Heart right ventricle (tissue), 16 donors: ENCODE measurements around the gene LCE3E. TPM values are rescaled to one million over a fixed set of nuclear protein-coding genes. Genes with fewer than 3 reads are reported as not detected.

ENCODE experiments used
- ATAC-seq, 8 donors: fragments of 200-7000 bp; cut with Tn5 transposase; one replicate each; pipeline ENCODE4 v1.9.1; 2020; ENCODE audit warnings: mild to moderate bottlenecking in 8 of 8, moderate library complexity in 8 of 8, moderate number of reproducible peaks in 1 of 8
- DNase-seq, 2 donors: peaks; one replicate each; pipeline ENCODE4 v3.0.0-alpha.2; 2020
- H3K27ac ChIP-seq, 10 donors: fragments of 200-600 bp; sonication (generic) in 2 of 10; one replicate each; pipeline versions ENCODE4 v1.5.0 to v1.8.0; 2020 to 2022; ENCODE audit warnings: mild to moderate bottlenecking in 3 of 10
- H3K27me3 ChIP-seq, 7 donors: fragments of 200-600 bp; one replicate each; pipeline ENCODE4 v1.8.0; 2021 to 2022; ENCODE audit warnings: mild to moderate bottlenecking in 2 of 7
- H3K36me3 ChIP-seq, 9 donors: fragments of 200-600 bp; sonication (generic) in 1 of 9; one replicate each; pipeline versions ENCODE4 v1.5.0 to v1.8.0; 2020 to 2022; ENCODE audit warnings: mild to moderate bottlenecking in 2 of 9
- H3K4me1 ChIP-seq, 9 donors: fragments of 200-600 bp; sonication (generic) in 1 of 9; one replicate each; pipeline versions ENCODE4 v1.5.0 to v1.8.0; 2020 to 2022; ENCODE audit warnings: mild to moderate bottlenecking in 4 of 9
- H3K4me3 ChIP-seq, 10 donors: fragments of 200-600 bp; sonication (generic) in 2 of 10; one replicate each; pipeline versions ENCODE4 v1.5.0 to v1.8.0; 2020 to 2022; ENCODE audit warnings: mild to moderate bottlenecking in 7 of 10, moderate library complexity in 2 of 10
- H3K9me3 ChIP-seq, 11 donors: fragments of 200-600 bp in 10 of 11; sonication (generic) in 2 of 11; one replicate each; pipeline versions ENCODE4 v1.5.0 to v1.8.0; 2013 to 2022; ENCODE audit warnings: mild to moderate bottlenecking in 2 of 11, control low read depth in 1 of 11, moderate library complexity in 1 of 11
- WGBS, 2 donors: extraction: QIAGEN DNeasy Blood & Tissue Kit; methylation state at CpG; one replicate each; pipeline ENCODE4 v1.1.7; 2013; ENCODE audit warnings: inconsistent platforms in 1 of 2; 5-methylcytosine and 5-hydroxymethylcytosine counted together
- intact Hi-C, 10 donors: fragments of 100-400 bp; cut with DNase I; formaldehyde crosslinking; loops; one replicate each; pipeline versions ENCODE4 v1.11.1 to v1.14.2; 2022
- polyA plus RNA-seq, 2 donors: library from polyadenylated mRNA; stranded (reverse); fragments of 200-250 nt; gene quantifications; one replicate each; pipeline ENCODE4 v1.2.3, GENCODE V29; 2013
- total RNA-seq, 10 donors: library from RNA; stranded (reverse); fragmentation: NEBNext Ultra II Directional in 3 of 10; extraction: Animal tissue kit (Norgen Biotek cat#: 25700) in 3 of 10; gene quantifications; one replicate each; pipeline versions ENCODE4 v1.2.1 to v1.2.4, GENCODE V29; 2021 to 2023
- TF ChIP-seq, protein P1 (sequence below), 9 donors: fragments of 200-600 bp; sonication (generic) in 2 of 9; IDR thresholded peaks; one replicate each; pipeline versions ENCODE4 v1.5.0 to v1.8.0; 2021 to 2022; ENCODE audit warnings: antibody characterized with exemption in 9 of 9, mild to moderate bottlenecking in 5 of 9, moderate library complexity in 1 of 9
- donor health status: Arrhythmogenic right ventricular cardiomyopathy.
- donor health status: ischemic (EF 13 %, LVEDD 7.1; RV severe dilation, severe dysfunction).
- donor health status: healthy with polysubstance abuse.
- donor health status: DM: no; HTN: yes; CAD: no.
- donor health status: DM: no; HTN: no; CAD: no.
- donor health status: ischemic (EF 25% LVEDD 6.9; RV normal size, moderate dysfunction).
- donor health status: ischemic (EF 25% LVEDD 5.7; RV mildly dilated, moderate dysfunction).
- donor health status: healthy.
- donor health status: DM: yes; HTN: yes; CAD: no.
- donor health status: Ischemic cardiomyopathy.
- donor health status: ischemic (EF 35%, LVEDD 5.7; RV mildly dilated, moderate dysfunction).
- donor health status: nonischemic (EF 11% LVEDD 7.7; RV severe dilation, severe dysfunction).
- donor health status: DM: yes; HTN: yes; CAD: no.
- donor health status: PGD.
- donor health status: ischemic (EF 29% LVEDD 5.4; RV normal size, mild dysfunction).
- donor health status: nonischemic (EF 23%, LVEDD 6.1; RV moderate dilation, normal function).

LCE3E gene
- total and polyA plus RNA-seq, 12 donors, result not detected

DNA sequence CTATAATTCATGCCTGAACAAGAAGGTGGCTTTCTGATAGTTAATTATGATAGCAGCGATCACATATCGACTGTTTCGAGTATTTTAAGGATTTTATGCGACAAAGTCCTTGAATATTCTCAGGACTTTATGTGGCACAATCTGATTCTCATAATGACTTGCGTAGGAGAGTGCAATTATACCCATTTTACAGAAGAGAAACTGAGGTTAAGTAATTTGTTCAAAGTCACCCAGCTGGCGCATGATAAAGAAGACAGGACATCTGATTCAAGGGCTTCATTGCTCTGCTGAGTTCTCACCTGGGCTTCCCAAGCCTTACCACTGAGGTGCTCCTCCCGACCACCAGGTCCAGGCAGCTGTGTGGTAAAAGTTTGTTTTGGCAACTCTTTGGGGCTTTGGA is 50.5 kb downstream of the LCE3E start:
- peaks cover 0 to 10% (median 8%) of the 10 kb centered on the region in 9 donors for H3K4me1 ChIP-seq
- no peak overlapping the region for H3K27ac ChIP-seq
- TF ChIP-seq, protein P1, sequence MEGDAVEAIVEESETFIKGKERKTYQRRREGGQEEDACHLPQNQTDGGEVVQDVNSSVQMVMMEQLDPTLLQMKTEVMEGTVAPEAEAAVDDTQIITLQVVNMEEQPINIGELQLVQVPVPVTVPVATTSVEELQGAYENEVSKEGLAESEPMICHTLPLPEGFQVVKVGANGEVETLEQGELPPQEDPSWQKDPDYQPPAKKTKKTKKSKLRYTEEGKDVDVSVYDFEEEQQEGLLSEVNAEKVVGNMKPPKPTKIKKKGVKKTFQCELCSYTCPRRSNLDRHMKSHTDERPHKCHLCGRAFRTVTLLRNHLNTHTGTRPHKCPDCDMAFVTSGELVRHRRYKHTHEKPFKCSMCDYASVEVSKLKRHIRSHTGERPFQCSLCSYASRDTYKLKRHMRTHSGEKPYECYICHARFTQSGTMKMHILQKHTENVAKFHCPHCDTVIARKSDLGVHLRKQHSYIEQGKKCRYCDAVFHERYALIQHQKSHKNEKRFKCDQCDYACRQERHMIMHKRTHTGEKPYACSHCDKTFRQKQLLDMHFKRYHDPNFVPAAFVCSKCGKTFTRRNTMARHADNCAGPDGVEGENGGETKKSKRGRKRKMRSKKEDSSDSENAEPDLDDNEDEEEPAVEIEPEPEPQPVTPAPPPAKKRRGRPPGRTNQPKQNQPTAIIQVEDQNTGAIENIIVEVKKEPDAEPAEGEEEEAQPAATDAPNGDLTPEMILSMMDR (IDR thresholded peaks at IDR 0.05), result no peak
- no peak for DNase-seq
- intact Hi-C loops, result no loop called here
- H3K4me3 ChIP-seq, result no peak overlapping the region
- H3K27me3 ChIP-seq, result peaks cover 0 to 66% (median 55%) of the 10 kb centered on the region in 7 donors
- H3K36me3 ChIP-seq, result no peaks in the 10 kb centered on the region
- no peak for ATAC-seq
- 72% methylated on average over 7 of the region's 7 CpGs for WGBS, 2 donors
- H3K9me3 ChIP-seq, result no peaks in the 10 kb centered on the region

Other genes starting within 250 kb of the LCE3E start
- gene FLG, start 241.5 kb downstream of the LCE3E start, total RNA-seq, result under 1 TPM in 2 of 10 donors, not detected in 8; 0.02 to 0.04 TPM
- gene FLG, start 241.5 kb downstream of the LCE3E start, polyA plus RNA-seq, result under 1 TPM; under 0.01 TPM
- gene FLG2, start 206.8 kb downstream of the LCE3E start, total RNA-seq, result not detected
- gene FLG2, start 206.8 kb downstream of the LCE3E start, polyA plus RNA-seq, result not detected
- gene CRNN, start 152.5 kb downstream of the LCE3E start, total RNA-seq, result not detected
- gene CRNN, start 152.5 kb downstream of the LCE3E start, polyA plus RNA-seq, result under 1 TPM in 1 of 2 donors, not detected in 1; 0.62 TPM
- not detected for gene LCE5A, start 56.0 kb downstream of the LCE3E start, total RNA-seq
- under 1 TPM in 1 of 2 donors, not detected in 1; 0.07 TPM for gene LCE5A, start 56.0 kb downstream of the LCE3E start, polyA plus RNA-seq
- gene CRCT1, start 52.3 kb downstream of the LCE3E start, total RNA-seq, result not detected
- gene CRCT1, start 52.3 kb downstream of the LCE3E start, polyA plus RNA-seq, result under 1 TPM in 1 of 2 donors, not detected in 1; 0.10 TPM
- gene LCE3D, start 13.7 kb upstream of the LCE3E start, total RNA-seq, result not detected
- not detected for gene LCE3D, start 13.7 kb upstream of the LCE3E start, polyA plus RNA-seq
- not detected for gene LCE3C, start 33.5 kb upstream of the LCE3E start, total RNA-seq
- gene LCE3C, start 33.5 kb upstream of the LCE3E start, polyA plus RNA-seq, result not detected
- gene LCE3B, start 47.0 kb upstream of the LCE3E start, total RNA-seq, result not detected
- gene LCE3B, start 47.0 kb upstream of the LCE3E start, polyA plus RNA-seq, result not detected
- not detected for gene LCE3A, start 56.3 kb upstream of the LCE3E start, total RNA-seq
- not detected for gene LCE3A, start 56.3 kb upstream of the LCE3E start, polyA plus RNA-seq
- not detected for gene LCE2D, start 96.6 kb upstream of the LCE3E start, total RNA-seq
- gene LCE2D, start 96.6 kb upstream of the LCE3E start, polyA plus RNA-seq, result not detected
- not detected for gene LCE2C, start 108.5 kb upstream of the LCE3E start, total RNA-seq
- gene LCE2C, start 108.5 kb upstream of the LCE3E start, polyA plus RNA-seq, result not detected
- gene LCE2B, start 119.3 kb upstream of the LCE3E start, total RNA-seq, result not detected
- gene LCE2B, start 119.3 kb upstream of the LCE3E start, polyA plus RNA-seq, result not detected
- not detected for gene LCE2A, start 131.6 kb upstream of the LCE3E start, total RNA-seq
- not detected for gene LCE2A, start 131.6 kb upstream of the LCE3E start, polyA plus RNA-seq
- not detected for gene LCE4A, start 141.4 kb upstream of the LCE3E start, total RNA-seq
- not detected for gene LCE4A, start 141.4 kb upstream of the LCE3E start, polyA plus RNA-seq
- not detected for gene KPRP, start 191.2 kb upstream of the LCE3E start, total RNA-seq
- not detected for gene KPRP, start 191.2 kb upstream of the LCE3E start, polyA plus RNA-seq
- gene LCE1F, start 208.4 kb upstream of the LCE3E start, total RNA-seq, result not detected
- gene LCE1F, start 208.4 kb upstream of the LCE3E start, polyA plus RNA-seq, result not detected
- gene LCE1E, start 219.5 kb upstream of the LCE3E start, total RNA-seq, result not detected
- not detected for gene LCE1E, start 219.5 kb upstream of the LCE3E start, polyA plus RNA-seq
- gene LCE1D, start 229.9 kb upstream of the LCE3E start, total RNA-seq, result not detected
- not detected for gene LCE1D, start 229.9 kb upstream of the LCE3E start, polyA plus RNA-seq
- not detected for gene LCE1C, start 239.9 kb upstream of the LCE3E start, total RNA-seq
- not detected for gene LCE1C, start 239.9 kb upstream of the LCE3E start, polyA plus RNA-seq
- not detected for gene LCE1B, start 245.2 kb upstream of the LCE3E start, total RNA-seq
- gene LCE1B, start 245.2 kb upstream of the LCE3E start, polyA plus RNA-seq, result not detected